Measurements from ENCODE around the gene HK3.

The HK3 gene

DNA sequence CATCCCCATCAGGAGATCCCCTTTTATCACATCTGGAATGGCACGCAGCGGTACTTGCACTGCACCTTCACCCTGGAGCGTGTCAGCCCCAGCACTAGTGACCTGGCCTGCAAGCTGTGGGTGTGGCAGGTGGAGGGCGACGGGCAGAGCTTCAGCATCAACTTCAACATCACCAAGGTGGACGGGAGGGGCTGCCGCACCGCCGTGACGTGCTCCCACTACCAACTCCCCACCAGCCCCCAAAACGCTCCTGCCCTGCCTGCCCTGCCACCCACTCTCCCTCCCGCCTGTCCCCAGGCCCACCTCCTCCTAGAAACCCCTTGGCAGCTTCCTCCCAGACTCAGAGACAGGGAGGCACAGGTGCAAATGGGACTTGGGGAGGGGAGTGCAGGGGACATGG, 20.7 kb downstream of the HK3 start:
- Histone ChIP-seq H4K20me1 (ENCODE audit: insufficient read depth, low read length) (peaks cover 13% of the 10 kb centered on the region; the same call in 1 of the 2 replicates), H3K4me3 (ENCODE audit: low read depth in 1 of 2, low read length in 2 of 2) (no peak overlapping the region), H3K9ac (ENCODE audit: low read depth, low read length) (no peak overlapping the region), H3K27me3 (ENCODE audit: insufficient read depth, low read length, poor library complexity) (peaks cover 28% of the 10 kb centered on the region), H3K79me2 (ENCODE audit: insufficient read depth, low read length) (no peaks in the 10 kb centered on the region), H3K27ac (ENCODE audit: low read length) (no peak overlapping the region), H2AFZ (ENCODE audit: low read depth, low read length) (no peak overlapping the region), H3K4me1 (ENCODE audit: insufficient read depth, low read length) (peaks cover 25% of the 10 kb centered on the region), H3K36me3 (ENCODE audit: insufficient read depth, low read length) (no peaks in the 10 kb centered on the region), H3K9me3 (ENCODE audit: insufficient read depth, low read length, severe bottlenecking) (peaks cover 9% of the 10 kb centered on the region), H3K4me2 (ENCODE audit: insufficient read depth, low read length) (no peak overlapping the region)
- TF ChIP-seq EZH2 (IDR thresholded peaks at IDR 0.05; ENCODE audit: borderline replicate concordance, low read depth, low read length, severe bottlenecking) (no peak), CTCF (IDR thresholded peaks at IDR 0.05; ENCODE audit: borderline replicate concordance, extremely low read depth, low read length, poor library complexity, severe bottlenecking) (no peak)
- DNase-seq (no peak), ATAC-seq (ENCODE audit: insufficient read depth, low read depth) (no peak)

GRCh38 chr5:176877793-176878331, 21.3 kb downstream of the HK3 start:
- H4K20me1 ChIP-seq (ENCODE audit: insufficient read depth, low read length), result peaks cover 13% of the 10 kb centered on the region; the same call in 1 of the 2 replicates
- no peaks in the 10 kb centered on the region for H3K79me2 ChIP-seq (ENCODE audit: insufficient read depth, low read length)
- no peak overlapping the region for H3K4me2 ChIP-seq (ENCODE audit: insufficient read depth, low read length)
- H3K36me3 ChIP-seq (ENCODE audit: insufficient read depth, low read length), result no peaks in the 10 kb centered on the region
- DNase-seq (no peak), ATAC-seq (ENCODE audit: insufficient read depth, low read depth) (no peak)
- H3K27me3 ChIP-seq (ENCODE audit: insufficient read depth, low read length, poor library complexity), result peaks cover 28% of the 10 kb centered on the region
- no peak overlapping the region for H3K4me3 ChIP-seq (ENCODE audit: low read depth in 1 of 2, low read length in 2 of 2)
- H2AFZ ChIP-seq (ENCODE audit: low read depth, low read length), result no peak overlapping the region
- no peak for TF ChIP-seq CTCF (IDR thresholded peaks at IDR 0.05; ENCODE audit: borderline replicate concordance, extremely low read depth, low read length, poor library complexity, severe bottlenecking)
- TF ChIP-seq EZH2 (IDR thresholded peaks at IDR 0.05; ENCODE audit: borderline replicate concordance, low read depth, low read length, severe bottlenecking), result no peak
- H3K27ac ChIP-seq (ENCODE audit: low read length), result no peak overlapping the region
- H3K9me3 ChIP-seq (ENCODE audit: insufficient read depth, low read length, severe bottlenecking), result peaks cover 14% of the 10 kb centered on the region
- H3K9ac ChIP-seq (ENCODE audit: low read depth, low read length), result no peak overlapping the region
- H3K4me1 ChIP-seq (ENCODE audit: insufficient read depth, low read length), result peaks cover 25% of the 10 kb centered on the region

DNA sequence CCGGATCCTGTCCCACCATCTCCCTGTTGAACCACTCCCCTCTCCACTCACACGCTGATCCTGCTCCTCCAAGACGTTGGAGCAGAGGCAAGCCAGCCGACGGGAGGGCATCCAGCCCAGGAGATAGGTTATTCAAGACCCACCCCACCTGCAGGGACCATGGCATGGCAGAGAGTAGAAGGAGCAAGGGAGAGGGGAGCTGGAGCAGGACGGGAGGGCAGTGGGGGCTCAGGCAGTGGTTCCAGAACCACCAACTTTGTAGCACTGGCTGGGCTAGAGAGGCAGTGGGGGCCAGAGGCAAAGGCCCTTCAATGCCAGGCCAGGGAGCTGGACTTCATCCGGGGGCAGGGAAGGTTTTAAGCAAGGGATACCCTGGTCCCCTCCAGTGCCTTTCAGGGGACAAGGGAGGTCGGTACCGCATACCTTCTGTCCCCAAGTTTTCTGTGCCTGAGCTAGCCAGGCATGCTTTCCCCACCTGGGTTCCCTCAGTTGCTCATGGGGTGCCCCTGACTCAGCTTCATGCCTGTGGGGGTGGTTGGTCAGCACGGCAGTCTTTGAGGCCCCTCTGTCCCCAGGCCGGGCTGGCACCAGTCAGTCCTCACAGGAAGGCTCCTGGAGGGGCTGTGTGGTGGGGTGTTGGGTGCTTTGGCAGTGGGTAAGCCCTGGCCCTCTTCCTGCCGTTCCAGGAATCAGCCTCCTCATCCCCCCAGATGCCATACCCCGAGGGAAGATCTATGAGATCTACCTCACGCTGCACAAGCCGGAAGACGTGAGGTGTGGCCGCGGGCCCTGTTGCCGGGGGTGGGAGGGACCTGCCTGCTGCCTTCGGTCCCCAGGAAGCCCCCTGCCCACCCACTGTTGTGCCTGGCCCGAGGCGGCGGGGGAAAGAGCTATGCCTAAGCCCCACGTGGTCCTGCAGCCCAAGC, 22.4 kb downstream of the HK3 start:
- DNase-seq (peak; percentile 51), ATAC-seq (ENCODE audit: insufficient read depth, low read depth) (peak; percentile 56)
- Histone ChIP-seq H3K4me1 (ENCODE audit: insufficient read depth, low read length) (peaks cover 25% of the 10 kb centered on the region), H3K27me3 (ENCODE audit: insufficient read depth, low read length, poor library complexity) (peaks cover 28% of the 10 kb centered on the region), H3K9ac (ENCODE audit: low read depth, low read length) (no peak overlapping the region), H3K4me2 (ENCODE audit: insufficient read depth, low read length) (no peak overlapping the region), H3K36me3 (ENCODE audit: insufficient read depth, low read length) (no peaks in the 10 kb centered on the region), H3K4me3 (ENCODE audit: low read depth in 1 of 2, low read length in 2 of 2) (no peak overlapping the region), H2AFZ (ENCODE audit: low read depth, low read length) (no peak overlapping the region), H3K9me3 (ENCODE audit: insufficient read depth, low read length, severe bottlenecking) (peaks cover 14% of the 10 kb centered on the region), H4K20me1 (ENCODE audit: insufficient read depth, low read length) (peaks cover 10% of the 10 kb centered on the region; the same call in 1 of the 2 replicates), H3K27ac (ENCODE audit: low read length) (no peak overlapping the region), H3K79me2 (ENCODE audit: insufficient read depth, low read length) (no peaks in the 10 kb centered on the region)
- TF ChIP-seq CTCF (IDR thresholded peaks at IDR 0.05; ENCODE audit: borderline replicate concordance, extremely low read depth, low read length, poor library complexity, severe bottlenecking), result no peak
- TF ChIP-seq EZH2 (IDR thresholded peaks at IDR 0.05; ENCODE audit: borderline replicate concordance, low read depth, low read length, severe bottlenecking), result no peak

Measured in DND-41 (cell line).